HG03280 (cell line): ENCODE measurements around the gene SCN7A.
A peak's percentile ranks its signal among the peaks of the same experiment; 100 is the strongest.
"Not testable (repeated sequence)": the region's sequence is repeated elsewhere in the genome, so short reads cannot be mapped to it uniquely, and the experiment has no call there.

Experiments used
- ATAC-seq: cut with Tn5 transposase; IDR thresholded peaks from one replicate; pipeline ENCODE4 v1.9.1; 2021; ENCODE audit warnings: mild to moderate bottlenecking, moderate library complexity; ENCODE audit not compliant: unreplicated experiment

The SCN7A gene

DNA sequence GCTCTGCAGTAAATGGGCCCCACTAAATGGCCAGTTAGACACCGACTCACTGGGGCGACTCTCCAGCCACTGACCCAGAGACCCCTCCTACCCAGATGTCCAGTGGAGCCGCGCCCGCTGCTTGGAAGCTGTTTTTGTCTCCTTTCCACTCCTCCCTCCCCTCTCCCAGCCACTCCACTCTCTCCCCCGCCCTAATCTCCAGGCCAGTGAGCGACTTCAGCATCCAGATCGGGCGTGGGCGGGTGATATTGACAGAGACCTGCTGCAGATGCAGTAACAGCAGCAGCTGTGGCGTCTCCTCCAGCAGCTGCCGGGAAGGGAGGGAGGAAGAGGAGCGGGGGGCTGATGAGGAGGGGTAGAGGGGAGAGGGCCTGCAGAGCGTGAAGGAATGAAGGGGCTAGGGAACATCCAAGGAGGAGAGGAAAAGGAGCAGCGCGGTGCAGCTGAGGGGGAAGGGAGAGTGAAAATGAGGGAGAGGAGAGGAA, at the start of gene SCN7A:
Gene SCN7A, minus strand, starts transcription at position 110 of the 485 bp plus-strand sequence. CDS start 16,553 bp downstream, outside the sequence.
- ATAC-seq = no peak

GRCh38 chr2:166539340-166540162, 45.5 kb upstream of the SCN7A start:
- ATAC-seq = peak; percentile 93

- no peak for ATAC-seq
Measured at GRCh38 chr2:166536111-166536510, 42.1 kb upstream of the SCN7A start.

DNA sequence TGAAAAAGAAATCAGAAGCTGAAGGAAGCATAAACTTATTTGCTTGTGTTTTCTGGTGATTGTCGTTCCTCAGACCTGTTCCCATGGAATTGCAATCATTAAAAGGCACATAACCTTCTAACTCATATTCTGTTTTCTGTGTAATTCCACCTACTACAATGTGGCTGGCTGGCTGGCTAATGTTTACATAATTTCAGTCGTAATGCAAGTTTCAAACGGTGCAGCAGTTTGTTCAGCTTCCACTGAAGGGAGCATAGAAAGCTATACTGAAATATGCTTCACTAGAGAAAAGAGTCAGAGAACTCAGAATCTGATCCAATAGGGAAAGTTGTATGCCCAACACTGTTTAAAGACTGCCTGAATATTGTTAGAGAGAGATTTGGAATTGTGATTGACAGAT, 27.1 kb upstream of the SCN7A start:
- no peak for ATAC-seq

- ATAC-seq = no peak
Measured at GRCh38 chr2:166520604-166521003, 26.6 kb upstream of the SCN7A start.

DNA sequence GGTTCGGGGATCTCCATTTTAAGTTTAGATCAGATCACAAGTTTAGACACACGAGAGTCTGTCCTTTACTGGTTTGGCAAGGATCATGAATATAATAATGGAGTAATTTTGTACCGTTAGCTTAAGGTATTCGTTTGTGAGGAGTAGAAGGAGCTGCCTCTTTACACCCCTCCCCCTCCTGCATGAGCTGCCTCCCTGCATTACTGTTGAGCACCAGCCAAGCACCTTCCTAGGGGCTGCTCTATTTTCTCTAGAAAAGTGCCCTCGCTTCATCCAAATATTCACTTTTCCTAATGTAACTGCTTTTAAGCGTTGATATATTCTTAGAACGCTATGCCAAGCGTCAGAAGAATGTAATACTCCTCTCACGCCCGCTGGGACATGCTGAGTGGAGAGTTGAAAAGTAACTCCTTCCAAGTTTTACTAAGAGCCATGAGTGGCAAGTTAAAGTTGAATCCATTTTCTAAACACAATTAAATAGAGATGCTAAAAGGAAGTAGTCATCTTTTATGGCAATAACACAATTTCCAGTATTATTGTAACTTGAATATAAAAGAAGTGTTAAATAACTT, 25.4 kb upstream of the SCN7A start:
- no peak for ATAC-seq

DNA sequence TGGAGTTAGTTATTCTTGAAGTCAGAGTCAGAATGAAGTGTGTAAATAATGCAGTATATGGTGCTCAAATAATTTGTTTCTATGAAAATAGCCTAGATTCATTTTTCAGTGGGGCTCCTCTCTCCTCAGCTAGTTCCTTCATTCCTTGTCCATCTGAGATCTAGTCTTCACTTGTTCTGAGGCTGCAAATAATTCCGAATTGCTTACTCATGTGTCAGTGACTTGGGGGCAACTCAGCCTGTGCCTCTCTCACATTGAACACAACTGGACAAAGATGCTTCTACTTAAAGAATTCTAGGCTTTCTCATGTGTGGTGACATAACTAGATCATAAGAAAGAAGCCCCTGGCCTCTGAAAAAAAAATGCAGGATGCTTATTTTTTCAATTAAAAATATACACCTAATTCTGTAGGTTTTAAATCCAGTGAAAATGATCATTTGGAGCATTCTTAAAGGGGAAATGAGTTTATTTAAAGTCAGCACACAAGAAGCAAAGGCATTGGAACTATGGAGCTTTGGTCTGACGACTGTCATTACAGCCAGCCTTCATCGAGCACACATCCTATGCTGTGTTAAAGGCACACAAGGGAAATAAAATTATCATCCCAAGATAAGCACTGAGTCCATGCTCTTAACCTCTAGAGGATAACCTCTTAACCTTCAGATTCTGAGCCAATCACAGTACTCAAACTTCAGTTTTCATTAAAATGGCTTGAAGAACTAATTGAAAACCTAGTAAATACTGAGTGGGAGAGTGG, 24.8 kb upstream of the SCN7A start:
- no peak for ATAC-seq

- no peak for ATAC-seq
Measured at GRCh38 chr2:166517533-166518061, 23.5 kb upstream of the SCN7A start.

DNA sequence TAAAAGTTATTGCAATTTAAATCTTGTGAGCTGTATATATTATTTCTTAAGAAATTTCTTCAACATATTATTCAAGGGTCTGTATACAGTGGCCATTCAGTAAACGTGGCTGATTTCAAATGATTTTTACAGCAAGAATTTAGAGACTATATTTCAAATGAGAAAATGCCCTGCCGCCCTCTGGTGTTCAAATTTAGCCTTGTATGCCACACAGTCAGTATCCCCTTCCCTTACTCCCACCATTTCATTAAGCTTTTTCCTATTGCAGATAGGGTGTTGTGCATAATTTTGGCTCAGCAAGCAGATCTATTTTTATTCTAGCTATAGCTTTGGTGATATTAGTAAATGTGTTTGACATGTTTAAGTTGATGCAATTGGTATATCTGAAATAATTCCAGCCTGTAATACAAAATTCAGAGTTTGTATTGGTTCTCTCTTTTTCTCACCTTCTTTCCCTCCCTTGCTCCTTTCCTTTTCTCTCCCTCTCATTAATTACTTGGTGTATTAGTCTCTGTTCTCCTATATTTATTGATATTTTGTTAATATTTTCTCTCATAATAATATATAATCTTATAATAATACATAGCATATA, 22.8 kb upstream of the SCN7A start:
- ATAC-seq = no peak

GRCh38 chr2:166513952-166514351, 19.9 kb upstream of the SCN7A start:
- no peak for ATAC-seq

GRCh38 chr2:166499281-166499680, 5.2 kb upstream of the SCN7A start:
- ATAC-seq = no peak

DNA sequence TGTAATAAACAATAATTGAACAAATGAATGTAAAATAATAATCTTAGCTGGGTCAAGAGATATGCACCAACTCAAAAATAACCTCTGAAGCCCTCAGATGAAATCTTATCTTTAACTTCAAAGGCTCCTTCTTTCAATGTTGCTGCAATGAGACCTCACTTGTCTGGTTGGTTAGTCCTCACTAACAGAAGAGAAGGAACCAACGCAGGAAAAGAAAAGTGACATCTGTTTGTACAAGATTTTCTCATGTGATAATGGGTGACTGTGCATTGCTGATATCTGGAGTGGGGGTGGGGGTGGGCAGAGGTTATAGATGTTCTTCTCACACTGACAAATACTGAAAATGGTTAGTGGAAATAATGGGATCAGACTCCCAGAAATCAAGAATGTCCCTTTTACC, 2.6 kb downstream of the SCN7A start:
- ATAC-seq = no peak

DNA sequence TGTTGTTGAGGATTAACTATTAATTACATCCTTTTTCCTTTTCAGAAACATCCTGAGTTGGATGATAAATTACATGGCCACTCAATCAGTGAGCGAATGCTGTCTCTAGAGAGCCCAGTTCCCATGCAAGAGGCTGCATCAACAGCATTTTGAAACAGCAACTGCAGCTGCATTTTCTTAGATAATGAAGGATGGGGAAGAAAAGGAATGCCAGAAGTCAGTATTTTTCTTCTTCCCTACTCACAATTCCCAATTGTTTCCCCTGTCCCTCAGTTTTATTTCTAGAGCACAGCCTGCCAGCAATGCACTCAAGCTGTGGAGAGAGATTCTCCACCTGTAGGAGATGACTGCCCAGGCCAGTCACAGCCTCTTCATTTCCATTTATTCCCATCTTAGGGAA, 6.9 kb downstream of the SCN7A start:
- ATAC-seq = no peak

GRCh38 chr2:166485558-166486178, 8.4 kb downstream of the SCN7A start:
- ATAC-seq = no peak

DNA sequence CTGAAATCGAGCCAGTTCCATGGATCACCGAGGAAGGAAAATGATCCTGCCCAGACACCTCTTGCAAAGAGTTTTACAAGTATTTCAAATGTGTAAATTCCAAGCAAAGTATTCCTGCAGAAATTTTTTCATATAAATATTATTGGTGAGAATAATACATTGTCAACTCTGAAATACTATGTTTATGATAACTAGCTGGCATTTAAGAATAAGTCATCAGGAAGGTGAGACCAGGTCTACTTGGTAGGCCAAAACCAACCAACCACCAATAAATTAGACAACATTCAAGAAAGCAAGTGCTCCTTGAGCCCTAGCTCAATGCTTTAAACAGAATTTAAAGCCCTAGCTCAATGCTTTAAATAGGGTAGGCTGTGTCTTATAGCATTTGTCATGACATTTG, 21.7 kb downstream of the SCN7A start:
- ATAC-seq = no peak

DNA sequence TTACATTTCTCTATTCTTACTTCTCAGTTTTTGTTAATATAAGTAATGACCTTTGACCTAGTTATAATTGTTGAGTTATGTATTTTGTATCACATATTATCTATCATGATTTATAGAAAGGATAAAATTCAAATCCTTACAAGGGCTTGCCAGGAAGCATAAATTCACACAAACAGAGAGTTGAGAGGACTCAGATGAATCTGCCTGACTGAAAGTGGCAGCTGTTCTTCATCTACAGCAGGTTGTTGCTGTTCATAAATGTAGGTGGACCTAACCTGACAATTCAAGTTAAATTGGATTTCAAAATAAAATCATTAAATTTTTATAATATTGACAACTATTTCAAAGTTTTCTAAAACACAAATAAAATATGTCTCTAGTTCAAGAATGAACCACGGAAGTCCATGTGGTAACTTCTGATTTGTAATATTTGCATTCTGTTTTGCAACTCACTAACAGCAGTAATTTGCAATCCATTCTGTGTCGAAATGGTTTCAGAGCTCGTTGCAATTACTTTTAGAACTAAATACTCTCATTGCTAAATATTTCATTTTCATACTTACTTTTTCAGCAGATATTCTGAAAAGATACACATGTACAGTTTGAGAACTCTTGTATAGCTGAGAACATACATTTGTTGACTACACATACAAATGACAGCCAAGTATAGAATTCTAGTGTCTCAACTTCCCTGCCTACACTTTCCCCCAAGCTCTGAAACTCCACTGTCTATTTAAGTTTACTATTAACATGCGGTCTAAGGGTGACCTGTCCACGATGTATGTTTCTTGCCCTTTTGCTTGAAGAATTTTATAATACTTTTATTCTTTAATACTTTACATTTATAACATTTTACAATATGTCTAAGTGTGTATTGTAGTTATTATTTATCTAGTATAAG, 25.7 kb downstream of the SCN7A start:
- ATAC-seq = no peak

- ATAC-seq = no peak
Measured at GRCh38 chr2:166464187-166464586, 29.9 kb downstream of the SCN7A start.

DNA sequence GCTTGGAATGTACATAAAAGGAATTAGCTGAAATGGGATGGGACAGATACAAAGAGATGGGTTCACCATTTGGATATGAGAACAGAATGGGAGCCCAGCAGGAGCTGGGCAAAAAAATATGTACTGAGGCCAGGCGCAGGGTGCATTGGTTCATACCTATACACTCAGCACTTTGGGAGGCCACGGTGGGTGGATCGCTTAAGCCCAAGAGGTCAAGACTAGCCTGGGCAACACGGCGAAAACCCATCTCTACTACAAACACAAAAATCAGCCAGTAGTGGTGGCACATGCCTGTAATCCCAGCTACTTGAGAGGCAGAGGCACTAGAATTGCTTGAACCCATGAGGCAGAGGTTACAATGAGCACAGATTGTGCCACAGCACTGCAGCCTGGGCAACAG, 30.4 kb downstream of the SCN7A start:
- ATAC-seq = no peak

GRCh38 chr2:166458674-166459073, 35.4 kb downstream of the SCN7A start:
- no peak for ATAC-seq

DNA sequence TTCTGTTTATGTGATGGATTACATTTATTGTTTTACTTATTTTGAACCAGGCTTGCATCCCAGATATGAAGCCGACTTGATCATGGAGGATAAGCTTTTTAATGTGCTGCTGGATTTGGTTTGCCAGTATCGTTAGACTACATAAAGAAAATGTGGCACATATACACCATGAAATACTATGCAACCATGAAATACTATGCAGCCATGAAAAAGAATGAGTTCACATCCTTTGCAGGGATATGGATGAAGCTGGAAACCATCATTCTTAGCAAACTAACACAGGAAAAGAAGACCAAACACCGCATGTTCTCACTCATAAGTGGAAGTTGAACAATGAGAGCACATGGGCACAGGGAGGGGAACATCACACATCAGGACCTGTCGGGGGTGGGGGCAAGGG, 38.2 kb downstream of the SCN7A start:
- ATAC-seq = not testable (repeated sequence)
